Stimulated activated CD4-positive, alpha-beta T cell treated with anti-CD3 and anti-CD28 coated beads, Interleukin-1b, Interleukin-23, amount 100 ng/mL, for 24 hours (primary cell): ENCODE measurements around the gene ABTB2.
"Not testable (repeated sequence)": the region's sequence is repeated elsewhere in the genome, so short reads cannot be mapped to it uniquely, and the experiment has no call there.

ENCODE experiments used
- DNase-seq, 4 experiments: peaks; one replicate each; pipeline ENCODE4 v3.0.0-alpha.2; 2020; ENCODE audit warnings: low read depth in 4 of 4, low spot score in 1 of 4

Gene ABTB2

GRCh38 chr11:34357701-34358257, at the start of gene ABTB2:
ABTB2 (minus strand) TSS chr11:34358010.
- peak; percentile 88 to 98 (median 92) for DNase-seq

DNA sequence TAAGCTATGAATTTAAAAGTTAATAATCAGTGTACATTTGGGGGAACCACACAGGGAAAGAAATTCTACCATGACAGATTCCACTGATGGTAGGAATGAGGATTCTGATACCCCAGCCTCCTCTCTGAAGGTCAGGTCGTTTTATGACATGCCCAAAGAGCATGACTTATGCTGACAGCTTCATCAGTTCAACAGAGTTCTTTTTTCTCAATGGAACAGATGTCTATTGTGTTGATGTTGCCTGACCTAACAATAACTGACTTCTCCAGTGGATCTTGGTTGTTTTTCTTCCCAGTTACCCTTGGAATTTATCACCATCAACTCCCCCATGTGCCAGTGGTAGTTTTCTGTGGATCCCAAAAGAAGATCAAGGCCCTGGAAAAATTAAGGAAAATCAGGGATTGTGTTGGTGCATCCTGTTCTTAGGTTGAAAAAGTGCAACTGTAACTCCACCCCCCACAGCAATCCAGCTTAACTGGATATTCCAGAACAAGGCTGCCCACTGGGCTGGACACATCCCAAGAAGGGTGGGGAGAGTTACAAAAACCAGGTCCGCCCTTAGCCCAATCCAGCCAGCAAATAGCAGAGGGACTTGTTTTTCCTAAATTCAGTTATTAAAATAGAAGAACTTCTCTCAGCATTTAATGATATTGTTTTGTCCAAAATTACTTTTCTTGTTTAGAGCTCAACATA, 49.5 kb upstream of the ABTB2 start:
- no peak for DNase-seq

GRCh38 chr11:34406413-34406812, 48.6 kb upstream of the ABTB2 start:
- DNase-seq: no peak

- DNase-seq: no peak
Observed at GRCh38 chr11:34405079-34405858, 47.5 kb upstream of the ABTB2 start.

DNA sequence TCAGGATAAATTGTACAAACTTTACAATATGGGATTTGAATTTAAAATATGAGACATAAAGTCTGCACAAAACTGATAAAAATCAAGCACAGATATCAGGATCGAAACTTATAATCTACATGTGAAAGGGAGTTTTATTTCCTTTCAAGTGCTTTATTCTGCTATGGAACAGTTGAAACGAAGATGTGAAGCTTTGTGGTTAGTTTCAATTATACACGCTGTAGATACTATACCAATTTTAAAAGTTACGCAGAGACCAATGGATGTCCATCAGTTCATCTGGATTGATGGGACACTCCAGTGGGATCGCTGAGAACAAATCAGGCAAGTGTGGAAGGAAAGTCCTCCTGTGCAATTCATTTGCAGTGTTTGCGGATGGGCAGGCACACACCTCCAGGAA, 46.5 kb upstream of the ABTB2 start:
- no peak for DNase-seq

DNA sequence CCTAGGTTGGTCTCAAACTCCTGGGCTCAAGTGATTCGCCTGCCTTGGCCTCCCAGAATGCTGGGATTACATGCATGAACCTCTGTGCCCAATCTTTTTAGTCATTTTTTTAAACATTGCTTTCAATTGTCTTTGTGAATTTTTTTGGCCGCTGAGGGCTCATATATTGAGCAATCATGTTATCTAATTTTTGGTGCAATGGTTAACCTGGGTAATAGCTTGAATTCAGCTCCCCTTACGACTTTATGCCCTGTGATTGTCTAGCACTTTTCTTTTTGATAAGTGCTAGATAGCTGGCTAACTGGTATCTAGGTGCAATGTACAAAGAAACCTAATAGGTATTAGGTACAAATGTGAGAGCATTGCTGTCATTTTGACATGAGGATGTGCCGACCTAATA, 45.6 kb upstream of the ABTB2 start:
- DNase-seq: no peak

DNA sequence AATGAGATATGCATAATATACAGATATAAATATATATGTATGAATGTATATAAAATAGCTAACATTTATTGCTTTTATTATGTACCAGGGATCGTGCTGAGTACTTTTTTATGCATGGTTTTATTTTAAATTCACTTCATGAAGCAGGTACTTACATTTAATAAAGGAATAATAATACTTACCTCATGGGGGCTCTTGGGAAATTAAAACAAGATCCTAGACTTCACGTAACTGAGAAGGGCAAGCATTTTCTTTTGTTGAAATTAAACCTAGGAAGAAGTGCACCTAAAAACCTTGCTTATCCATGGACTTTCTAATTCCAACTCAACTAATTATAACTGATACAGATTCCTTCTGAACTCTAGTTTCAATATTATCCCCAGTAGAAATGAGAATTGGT, 40.0 kb upstream of the ABTB2 start:
- no peak for DNase-seq

- DNase-seq: no peak
Observed at GRCh38 chr11:34397120-34397519, 39.3 kb upstream of the ABTB2 start.

DNA sequence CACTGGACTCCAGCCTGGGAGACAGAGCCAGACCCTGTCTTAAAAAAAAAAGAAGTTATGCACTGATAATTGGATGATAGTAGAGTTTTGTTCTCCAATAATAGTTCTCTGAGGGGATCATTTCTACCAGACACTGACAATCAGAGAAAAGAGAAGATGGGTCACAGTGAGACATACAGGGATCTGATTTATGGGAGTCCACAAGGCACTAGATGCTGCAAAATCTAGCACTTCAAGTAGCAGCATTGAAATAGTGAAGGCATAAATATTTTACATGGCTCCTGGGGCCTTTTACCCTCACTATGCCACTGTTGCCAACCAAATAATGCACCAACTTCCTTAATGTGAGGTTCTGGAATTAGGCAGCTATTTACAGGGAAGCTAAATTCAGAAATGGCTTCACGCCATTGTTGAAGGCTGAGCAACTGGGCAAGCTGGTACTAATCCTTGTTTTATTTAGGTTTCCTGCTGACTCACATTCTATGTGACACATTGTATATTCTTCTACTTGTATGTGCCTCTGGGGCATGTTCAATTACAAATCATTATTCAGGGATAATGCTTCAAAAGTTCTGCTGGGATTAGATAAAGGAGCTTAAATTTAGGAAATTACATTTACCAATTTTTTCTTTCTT, 38.2 kb upstream of the ABTB2 start:
- DNase-seq: no peak

DNA sequence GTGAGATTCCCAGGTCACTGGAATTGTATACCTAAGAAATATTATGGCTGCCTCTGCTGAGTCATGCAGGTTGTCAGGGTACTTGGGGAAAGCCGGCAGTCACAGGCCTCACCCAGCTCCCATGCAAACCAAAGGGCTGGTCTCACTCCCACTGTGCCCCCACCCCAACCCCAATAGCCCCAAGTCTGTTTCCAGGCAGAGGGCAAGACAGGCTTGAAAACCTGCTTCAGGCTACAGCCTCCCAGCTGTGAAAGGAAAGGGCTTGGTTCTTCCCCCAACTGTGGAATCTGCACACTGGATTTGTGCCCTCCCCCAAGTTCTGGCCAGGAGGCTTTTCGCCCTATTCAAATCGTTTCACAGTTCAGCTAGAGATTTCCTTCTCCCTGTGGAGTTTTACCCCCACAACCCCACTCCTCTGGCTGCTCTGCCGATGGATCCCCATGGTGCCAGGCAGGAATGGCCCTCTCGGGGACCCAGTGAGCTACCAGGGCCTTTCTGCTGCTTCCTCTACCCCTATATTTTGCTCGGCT, 37.0 kb upstream of the ABTB2 start:
- DNase-seq: no peak

DNA sequence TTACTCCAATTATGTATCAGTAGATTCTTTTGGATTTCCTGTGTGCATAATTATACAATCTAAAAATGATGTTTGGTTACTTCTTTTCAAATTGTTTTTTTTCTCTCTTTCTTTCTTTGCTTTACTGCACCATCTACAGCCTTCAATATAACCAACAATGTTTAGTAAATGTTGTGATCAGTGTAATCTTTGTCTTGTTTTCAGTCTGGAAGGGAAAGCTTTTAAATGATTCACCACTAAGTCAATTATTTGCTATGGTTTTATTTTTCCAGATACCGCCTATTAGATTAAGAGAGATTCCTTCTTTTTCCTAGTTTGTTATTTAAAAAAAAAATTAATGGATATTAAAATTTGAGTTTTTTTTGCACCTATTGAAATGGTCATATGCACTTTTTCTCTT, 29.8 kb upstream of the ABTB2 start:
- DNase-seq: no peak

GRCh38 chr11:34386356-34386755, 28.5 kb upstream of the ABTB2 start:
- not testable (repeated sequence) for DNase-seq

DNA sequence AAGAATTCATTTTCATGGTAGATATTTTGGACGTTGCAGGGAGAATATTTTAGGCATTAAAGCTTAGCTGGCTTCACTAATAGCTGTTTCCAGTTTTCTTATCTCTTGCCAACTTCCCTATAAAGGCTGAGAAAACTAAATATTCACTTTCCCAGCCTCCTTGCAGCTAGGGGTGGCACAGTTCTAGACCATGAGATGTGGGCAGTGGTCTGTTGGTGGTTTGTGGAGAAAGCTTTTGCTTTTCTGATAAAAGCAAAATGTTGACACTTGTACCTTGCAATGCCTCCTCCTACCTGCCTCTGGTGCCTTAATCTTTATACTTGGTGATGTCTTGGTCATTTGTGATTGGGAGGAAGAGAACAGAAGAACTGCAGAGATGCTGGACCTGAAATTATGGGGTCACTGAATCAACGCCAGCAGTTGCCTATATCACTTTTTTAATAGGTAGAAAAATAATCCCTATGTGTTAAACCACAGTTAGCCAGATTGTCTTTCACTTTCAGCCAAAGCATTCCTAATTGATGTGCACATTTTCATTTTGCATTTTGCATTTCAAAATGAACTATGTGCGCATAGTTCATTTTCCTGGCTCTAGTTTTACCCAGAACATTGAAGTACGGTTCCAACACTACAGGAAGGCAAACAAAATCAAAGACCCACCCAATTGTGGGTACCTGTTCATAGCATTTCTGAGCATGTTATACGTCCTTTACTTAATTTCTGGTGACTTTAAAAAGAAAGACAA, 24.9 kb upstream of the ABTB2 start:
- no peak for DNase-seq

DNA sequence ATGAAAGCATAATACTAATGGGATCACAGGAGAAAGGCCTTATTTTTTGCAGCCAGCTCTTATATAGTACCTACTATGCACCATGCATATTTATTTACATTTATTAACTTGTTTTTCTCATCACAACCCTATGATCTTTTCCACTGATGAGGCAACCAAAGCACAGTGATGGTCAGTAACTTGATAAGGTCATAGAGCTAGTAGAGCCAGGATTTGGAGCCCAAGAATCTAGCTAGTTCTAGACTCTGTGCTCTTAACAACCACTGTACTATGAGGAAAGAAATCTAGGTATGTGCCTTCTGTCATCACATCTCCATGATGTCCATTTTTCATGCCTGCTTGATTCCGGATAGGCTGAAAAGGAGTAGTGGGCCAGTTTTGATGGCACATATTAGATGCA, 24.0 kb upstream of the ABTB2 start:
- no peak for DNase-seq

DNA sequence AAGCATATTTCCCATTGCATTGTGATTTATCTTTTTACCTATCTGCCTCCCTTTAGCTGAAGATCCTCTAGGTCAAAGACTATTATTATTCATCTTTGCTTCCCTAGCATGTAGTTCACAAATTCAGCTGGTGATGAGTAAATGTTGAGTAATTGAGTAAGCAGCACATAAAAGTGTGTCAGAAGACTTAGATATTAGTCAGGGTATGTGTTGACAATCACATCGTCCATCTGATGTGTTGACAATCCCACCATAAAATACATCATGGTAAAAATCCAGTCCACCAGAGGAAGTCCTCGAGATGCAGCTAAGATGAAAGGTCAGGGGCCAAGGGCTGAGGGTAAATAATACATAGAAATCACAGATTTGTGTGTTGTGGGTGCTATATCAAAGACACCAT, 22.9 kb upstream of the ABTB2 start:
- DNase-seq: no peak

DNA sequence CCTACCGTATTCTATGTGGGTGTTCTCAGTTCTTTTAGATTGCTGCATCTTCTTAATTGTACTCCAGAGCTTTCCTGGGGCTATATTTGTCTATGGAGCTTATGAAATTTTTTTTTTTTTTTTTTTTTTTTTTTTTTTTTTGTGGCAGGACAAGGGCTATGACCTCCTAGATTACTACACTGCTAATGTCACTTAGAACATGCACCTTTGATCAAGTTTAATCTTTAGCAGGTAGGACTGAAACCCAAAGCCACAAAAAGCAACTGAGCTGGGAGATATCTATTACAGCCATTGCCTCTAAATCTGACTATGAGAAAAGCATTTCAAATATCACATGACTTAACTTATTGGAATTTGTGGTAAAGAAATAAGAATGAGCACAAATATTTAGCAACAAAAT, 21.7 kb upstream of the ABTB2 start:
- DNase-seq: no peak

- DNase-seq: no peak
Observed at GRCh38 chr11:34379079-34379478, 21.3 kb upstream of the ABTB2 start.

DNA sequence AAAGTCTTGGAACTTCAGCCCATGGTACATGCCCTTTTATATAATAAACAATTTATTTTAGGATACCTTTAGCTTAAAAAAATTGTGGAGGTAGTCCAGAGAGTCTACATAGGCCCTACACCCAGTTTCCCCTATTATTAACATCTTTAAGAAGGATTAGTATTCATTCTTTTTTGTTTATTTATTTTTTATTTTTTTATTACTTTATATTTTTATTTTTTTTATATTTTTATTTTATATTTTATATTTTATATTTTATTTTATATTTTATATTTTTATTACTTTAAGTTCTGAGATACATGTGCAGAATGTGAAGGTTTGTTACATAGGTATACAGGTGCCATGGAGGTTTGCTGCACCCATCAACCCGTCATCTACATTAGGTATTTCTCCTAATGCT, 15.9 kb upstream of the ABTB2 start:
- no peak for DNase-seq

DNA sequence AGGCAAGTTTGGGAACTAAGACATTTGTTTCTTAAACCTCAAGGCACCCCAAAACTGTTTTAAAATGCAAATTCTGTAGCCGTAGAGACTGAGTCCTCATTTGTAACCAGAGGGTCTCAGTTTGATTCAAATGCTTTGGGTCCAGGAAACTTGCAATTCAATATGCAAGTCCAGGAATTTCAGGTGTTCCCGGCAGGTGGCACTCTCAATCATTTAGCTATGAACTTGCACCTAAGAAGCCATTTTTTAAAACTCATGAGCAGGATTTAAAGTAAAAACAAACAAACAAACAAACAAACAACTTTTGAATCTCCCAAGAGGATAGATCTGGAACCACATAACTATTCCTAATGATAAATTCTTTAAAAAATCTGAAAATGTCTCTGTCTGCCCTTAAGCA, 8.7 kb upstream of the ABTB2 start:
- no peak for DNase-seq

- DNase-seq: no peak
Observed at GRCh38 chr11:34364102-34364501, 6.3 kb upstream of the ABTB2 start.
